H1 (cell line): ENCODE results near the gene KIF26B. TPM values are rescaled to one million over a fixed set of nuclear protein-coding genes. Genes with fewer than 3 reads are reported as not detected.

Source experiments
- CTCF ChIA-PET: fragments of 300-600 bp; sonication (Branson Sonifier 250); formaldehyde crosslinking; loops from one replicate; lab custom pipeline; 2021; ENCODE audit not compliant: partially characterized antibody; lab: Charles Lee
- POLR2A ChIA-PET: fragments of 300-600 bp; sonication (Branson Sonifier 250); formaldehyde crosslinking; loops from one replicate; lab custom pipeline; 2021; ENCODE audit warnings: inconsistent platforms; ENCODE audit not compliant: partially characterized antibody; lab: Charles Lee
- DNase-seq, 2 experiments: peaks; one replicate each; pipeline versions ENCODE4 v3.0.0 to v3.0.0-alpha.2; 2010 to 2022; ENCODE audit warnings: low spot score in 2 of 2, low read depth in 1 of 2, mixed read lengths in 1 of 2
- FAIRE-seq: peaks from 2 replicates; lab custom pipeline; 2011; peaks lifted over from hg19 to GRCh38; lab: Jason Lieb, UNC
- H2AFZ ChIP-seq: 2 replicates; pipeline ENCODE4 v1.8.1; 2012; ENCODE audit warnings: low read length, inconsistent platforms
- H2AK5ac ChIP-seq: 2 replicates; pipeline ENCODE4 v1.6.1; 2013; ENCODE audit warnings: low read depth, low read length
- H2BK120ac ChIP-seq: replicated peaks from 2 replicates; pipeline ENCODE3; 2013; ENCODE audit warnings: low read depth, low read length, inconsistent platforms
- H2BK12ac ChIP-seq: 2 replicates; pipeline ENCODE4 v1.6.1; 2013; ENCODE audit warnings: low read depth, low read length
- H2BK15ac ChIP-seq: 2 replicates; pipeline ENCODE4 v1.6.1; 2013; ENCODE audit warnings: low read length
- H2BK20ac ChIP-seq: 2 replicates; pipeline ENCODE4 v1.6.1; 2013; ENCODE audit warnings: low read length
- H2BK5ac ChIP-seq: 2 replicates; pipeline ENCODE4 v1.6.1; 2013; ENCODE audit warnings: low read depth, low read length
- H3K14ac ChIP-seq: 2 replicates; pipeline ENCODE4 v1.6.1; 2013; ENCODE audit warnings: inconsistent platforms; ENCODE audit not compliant: insufficient read length
- H3K18ac ChIP-seq: 2 replicates; pipeline ENCODE4 v1.6.1; 2013; ENCODE audit warnings: low read length; ENCODE audit errors: extremely low read depth
- H3K23ac ChIP-seq: 2 replicates; pipeline ENCODE4 v1.6.1; 2013; ENCODE audit warnings: inconsistent platforms; ENCODE audit not compliant: insufficient read length
- H3K23me2 ChIP-seq: 2 replicates; pipeline ENCODE4 v1.6.1; 2013; ENCODE audit warnings: low read depth, low read length
- H3K27ac ChIP-seq: 2 replicates; pipeline ENCODE4 v1.6.1; 2011; ENCODE audit warnings: low read depth, low read length, inconsistent platforms
- H3K27me3 ChIP-seq, 4 experiments: replicated peaks in 1 of 4; 1 replicate in 1 of 4; 2 replicates in 3 of 4; pipeline versions ENCODE4 v1.6.1 to v1.8.1; 2011 to 2013; ENCODE audit warnings: low read length in 3 of 4, mild to moderate bottlenecking in 3 of 4, inconsistent platforms in 2 of 4, mixed read lengths in 2 of 4, moderate library complexity in 1 of 4; ENCODE audit not compliant: control insufficient read depth in 3 of 4, insufficient read depth in 3 of 4; ENCODE audit errors: extremely low read depth in 1 of 4
- H3K36me3 ChIP-seq, 4 experiments: 2 replicates each; pipeline versions ENCODE4 v1.6.1 to v1.8.1; 2011 to 2013; ENCODE audit warnings: mild to moderate bottlenecking in 4 of 4, low read length in 3 of 4, moderate library complexity in 2 of 4, control low read depth in 1 of 4, inconsistent platforms in 1 of 4; ENCODE audit not compliant: insufficient read depth in 4 of 4, control insufficient read depth in 2 of 4
- H3K4ac ChIP-seq: replicated peaks from 2 replicates; pipeline ENCODE3; 2013; ENCODE audit warnings: low read length, low read depth, mixed read lengths, inconsistent platforms; ENCODE audit not compliant: insufficient read length
- H3K4me1 ChIP-seq, 4 experiments: replicated peaks in 1 of 4; 1 replicate in 1 of 4; 2 replicates in 3 of 4; pipeline versions ENCODE4 v1.6.1 to v1.8.1; 2011 to 2013; ENCODE audit warnings: low read length in 3 of 4, inconsistent platforms in 2 of 4, mixed read lengths in 1 of 4; ENCODE audit not compliant: insufficient read depth in 4 of 4, control insufficient read depth in 3 of 4
- H3K4me2 ChIP-seq, 2 experiments: 2 replicates each; pipeline versions ENCODE4 v1.6.1 to v1.8.1; 2011 to 2013; ENCODE audit warnings: low read depth in 2 of 2, low read length in 2 of 2, control low read depth in 1 of 2, inconsistent platforms in 1 of 2, mild to moderate bottlenecking in 1 of 2; ENCODE audit not compliant: insufficient read depth in 1 of 2
- H3K4me3 ChIP-seq, 4 experiments: fragments of 200-600, 300-600 bp in 1 of 4; sonication (generic), shearing (Covaris generic), sonication (Bioruptor Twin) in 1 of 4; 2 replicates each; pipeline versions ENCODE4 v1.5.1 to v1.8.1; 2011 to 2016; ENCODE audit warnings: low read length in 4 of 4, low read depth in 3 of 4, control low read depth in 2 of 4, inconsistent platforms in 2 of 4, mild to moderate bottlenecking in 2 of 4, mixed read lengths in 1 of 4, moderate library complexity in 1 of 4; ENCODE audit not compliant: insufficient read depth in 2 of 4; ENCODE audit errors: extremely low read depth in 1 of 4
- H3K56ac ChIP-seq: replicated peaks from 2 replicates; pipeline ENCODE3; 2013; ENCODE audit warnings: low read depth, mild to moderate bottlenecking, mixed read lengths, low read length, inconsistent platforms; ENCODE audit not compliant: insufficient read length
- H3K79me1 ChIP-seq: 2 replicates; pipeline ENCODE4 v1.6.1; 2013; ENCODE audit warnings: low read depth, low read length, control low read depth
- H3K79me2 ChIP-seq, 2 experiments: 2 replicates each; pipeline versions ENCODE4 v1.6.1 to v1.8.1; 2012 to 2013; ENCODE audit warnings: low read length in 2 of 2, mild to moderate bottlenecking in 2 of 2, inconsistent platforms in 1 of 2; ENCODE audit not compliant: insufficient read depth in 2 of 2, control insufficient read depth in 1 of 2
- H3K9ac ChIP-seq, 4 experiments: replicated peaks in 1 of 4; 1 replicate in 1 of 4; 2 replicates in 3 of 4; pipeline versions ENCODE4 v1.6.1 to v1.8.1; 2011 to 2013; ENCODE audit warnings: low read depth in 3 of 4, low read length in 3 of 4, control low read depth in 2 of 4, mild to moderate bottlenecking in 2 of 4, moderate library complexity in 2 of 4, inconsistent platforms in 1 of 4; ENCODE audit errors: extremely low read depth in 1 of 4
- H3K9me3 ChIP-seq, 2 experiments: 2 replicates each; pipeline versions ENCODE4 v1.6.1 to v1.8.1; 2012 to 2013; ENCODE audit warnings: mild to moderate bottlenecking in 2 of 2, moderate library complexity in 2 of 2, control low read depth in 1 of 2, inconsistent platforms in 1 of 2, low read depth in 1 of 2, low read length in 1 of 2, mixed read lengths in 1 of 2; ENCODE audit not compliant: insufficient read depth in 2 of 2
- H4K20me1 ChIP-seq, 2 experiments: replicated peaks in 1 of 2; 2 replicates each; pipeline versions ENCODE3 to v1.8.1; 2011 to 2013; ENCODE audit warnings: inconsistent platforms in 2 of 2, low read length in 2 of 2, mild to moderate bottlenecking in 1 of 2; ENCODE audit not compliant: insufficient read depth in 2 of 2, control insufficient read depth in 1 of 2
- H4K5ac ChIP-seq: 2 replicates; pipeline ENCODE4 v1.6.1; 2013; ENCODE audit warnings: low read length, low read depth, mixed read lengths, inconsistent platforms; ENCODE audit not compliant: insufficient read length
- H4K8ac ChIP-seq: 2 replicates; pipeline ENCODE4 v1.8.0; 2013; ENCODE audit warnings: mild to moderate bottlenecking, moderate library complexity, low read length, inconsistent platforms; ENCODE audit not compliant: insufficient read depth; ENCODE audit errors: extremely low read depth
- H4K91ac ChIP-seq: replicated peaks from 2 replicates; pipeline ENCODE3; 2013; ENCODE audit warnings: low read length, mixed read lengths, inconsistent platforms; ENCODE audit not compliant: insufficient read length
- BCL11A ChIP-seq, 2 experiments: IDR thresholded peaks; one replicate each; pipeline ENCODE4 v1.6.1; 2011; ENCODE audit warnings: low read depth in 2 of 2, low read length in 2 of 2, mild to moderate bottlenecking in 2 of 2
- CBX5 ChIP-seq: fragments of 300-800, 300-1000 bp; sonication (generic); IDR thresholded peaks from 2 replicates; pipeline ENCODE4 v1.7.1; 2016; ENCODE audit warnings: antibody characterized with exemption, low read length, low read depth
- EGR1 ChIP-seq: IDR thresholded peaks from 2 replicates; pipeline ENCODE4 v1.6.1; 2011; ENCODE audit warnings: low read depth, low read length, borderline replicate concordance
- EP300 ChIP-seq, 2 experiments: IDR thresholded peaks; 1 replicate in 1 of 2; 2 replicates in 1 of 2; pipeline ENCODE4 v1.6.1; 2011 to 2012; ENCODE audit warnings: low read depth in 2 of 2, low read length in 2 of 2, mild to moderate bottlenecking in 2 of 2, borderline replicate concordance in 1 of 2, inconsistent platforms in 1 of 2, moderate library complexity in 1 of 2
- KDM1A ChIP-seq: fragments of 200-600, 300-600 bp; sonication (generic); IDR thresholded peaks from 2 replicates; pipeline ENCODE4 v1.7.1; 2016; ENCODE audit warnings: mild to moderate bottlenecking, low read length, borderline replicate concordance
- NRF1 ChIP-seq: IDR thresholded peaks from 2 replicates; pipeline ENCODE4 v1.6.1; 2011; ENCODE audit warnings: mild to moderate bottlenecking, low read depth, low read length, improper control_type of control experiment
- SIN3A ChIP-seq, 2 experiments: IDR thresholded peaks in 1 of 2; conservative IDR thresholded peaks in 1 of 2; 2 replicates each; pipeline ENCODE4 v1.6.1; 2011 to 2012; ENCODE audit warnings: low read length in 2 of 2, improper control_type of control experiment in 1 of 2, low read depth in 1 of 2, mild to moderate bottlenecking in 1 of 2
- SP2 ChIP-seq: IDR thresholded peaks from 2 replicates; pipeline ENCODE4 v1.6.1; 2012; ENCODE audit warnings: mild to moderate bottlenecking, low read length, inconsistent platforms
- SUZ12 ChIP-seq: fragments of 200-600 bp; sonication (generic); IDR thresholded peaks from 2 replicates; pipeline ENCODE4 v1.6.1; 2012; ENCODE audit warnings: mild to moderate bottlenecking, inconsistent platforms, low read length, moderate library complexity, mixed read lengths
- TEAD4 ChIP-seq: IDR thresholded peaks from 2 replicates; pipeline ENCODE4 v1.6.1; 2012; ENCODE audit warnings: low read depth, low read length, inconsistent platforms, mixed read lengths
- WGBS, 2 experiments: shearing (Covaris generic) in 1 of 2; methylation state at CpG; one replicate each; pipeline versions ENCODE4 v1.1.6 to v1.1.7; 2013 to 2015; ENCODE audit warnings: low lambda C conversion rate in 2 of 2, mixed read lengths in 2 of 2, inconsistent platforms in 1 of 2, low coverage in 1 of 2, missing lambda C conversion rate in 1 of 2; ENCODE audit not compliant: insufficient replicate concordance in 2 of 2, insufficient coverage in 1 of 2, insufficient read length in 1 of 2; ENCODE audit errors: extremely low coverage in 1 of 2, missing lambda C conversion rate in 1 of 2; 5-methylcytosine and 5-hydroxymethylcytosine counted together
- polyA plus RNA-seq, 7 experiments: library from polyadenylated mRNA; depleted of rRNA in 3 of 7; stranded (reverse) in 5 of 7; unstranded in 2 of 7; fragments of >200 nt in 5 of 7; fragments of 200-250 nt in 2 of 7; gene quantifications; 1 replicate in 5 of 7; 2 replicates in 1 of 7; 4 replicates in 1 of 7; pipeline versions ENCODE4 v1.2.1 to v1.2.3, GENCODE V29; 2011 to 2013; ENCODE audit warnings: missing spikeins in 2 of 7, mixed read lengths in 2 of 7
- total RNA-seq: library from RNA; stranded (reverse); fragmentation: NEBNext Ultra II Directional; extraction: Animal tissue kit (Norgen Biotek cat#: 25700); gene quantifications from 2 replicates; pipeline ENCODE4 v1.2.1, GENCODE V29; 2021

The KIF26B gene
- total and polyA plus RNA-seq, 2 of the 8 experiments (the other 6 are each of a cell fraction or from before 2014, with no cell fraction given): 0.06 to 0.28 TPM

DNA sequence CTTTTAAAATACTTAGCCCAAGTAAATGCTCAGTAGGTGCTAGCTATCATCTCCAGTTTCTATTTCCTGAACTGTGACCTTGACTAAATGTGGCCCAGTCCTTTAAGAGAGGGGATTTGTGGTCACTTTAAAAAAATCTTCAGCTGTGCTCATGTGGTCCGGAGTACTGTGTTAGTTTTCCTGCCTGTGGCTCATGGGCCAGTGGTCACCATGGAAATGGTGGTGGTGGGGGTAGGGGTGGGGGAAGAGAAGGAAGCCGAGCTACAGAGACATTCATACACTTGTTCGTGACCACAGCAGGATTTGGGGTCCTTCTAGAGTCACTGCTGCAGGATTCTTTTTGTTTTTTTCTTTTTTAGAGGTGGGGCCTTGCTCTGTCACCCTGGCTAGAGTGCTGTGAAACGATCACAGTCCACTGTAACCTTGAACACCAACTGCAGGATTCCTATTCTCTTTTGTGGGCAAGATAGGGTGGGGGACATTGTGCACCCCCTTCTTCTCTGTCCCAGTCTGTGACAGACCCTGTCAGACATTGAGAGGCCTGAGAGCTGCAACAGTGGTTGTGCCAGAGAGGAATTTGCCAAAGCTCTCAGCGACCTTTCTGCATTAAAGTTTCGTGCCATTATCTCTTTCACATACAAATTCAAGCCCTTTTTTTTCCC, 25.8 kb downstream of the KIF26B start:
- no peak overlapping the region for H3K9ac ChIP-seq
- H2BK5ac ChIP-seq: no peak overlapping the region
- peak overlapping the region in 1 of 2 experiments; percentile 51; a peak in 1 of 4 replicates for H3K4me2 ChIP-seq
- H3K23ac ChIP-seq: no peak overlapping the region
- H2AK5ac ChIP-seq: no peak overlapping the region
- H3K9me3 ChIP-seq: no peaks in the 10 kb centered on the region
- no peak overlapping the region for H2BK120ac ChIP-seq
- no peak overlapping the region for H3K14ac ChIP-seq
- peak overlapping the region; percentile 10 for H4K5ac ChIP-seq
- H3K4ac ChIP-seq: no peak overlapping the region
- ChIA-PET CTCF (interaction anchor here (0.7 to 1.5 kb wide), 4 partner anchors 12 to 854 kb away, joined by 3 read pairs; no protein-coding TSS in a partner anchor), POLR2A (no interaction called here)
- H3K27me3 ChIP-seq: no peaks in the 10 kb centered on the region
- 0 out of 2 replicates have a peak overlapping the region, but pooled peaks have one; percentile 39 for H2BK12ac ChIP-seq
- H3K18ac ChIP-seq: no peak overlapping the region
- H3K79me1 ChIP-seq: no peaks in the 10 kb centered on the region
- WGBS, 2 experiments: 43% methylated on average over 5 of the region's 6 CpGs; no CpG with 5 or more reads in 1 of the 2 experiments
- H4K20me1 ChIP-seq: no peaks in the 10 kb centered on the region
- FAIRE-seq: no peak
- no peak overlapping the region for H3K4me3 ChIP-seq
- TF ChIP-seq NRF1 (no peak), EGR1 (no peak), BCL11A (IDR thresholded peaks at IDR 0.05; ENCODE audit: low read depth in 2 of 2, low read length in 2 of 2) (no peak), SP2 (no peak), CBX5 (no peak), SIN3A (conservative IDR thresholded peaks at IDR 0.05 in 1 of 2, IDR thresholded peaks at IDR 0.05 in 1 of 2; ENCODE audit: low read depth in 1 of 2, low read length in 2 of 2) (no peak), EP300 (IDR thresholded peaks at IDR 0.05; ENCODE audit: borderline replicate concordance in 1 of 2, low read depth in 2 of 2, low read length in 2 of 2) (no peak), KDM1A (no peak), TEAD4 (no peak), SUZ12 (no peak)
- H2BK15ac ChIP-seq: no peak overlapping the region
- no peak overlapping the region for H3K56ac ChIP-seq
- no peaks in the 10 kb centered on the region for H3K36me3 ChIP-seq
- no peak for DNase-seq
- H3K27ac ChIP-seq: no peak overlapping the region
- peak overlapping the region; percentile 34 for H4K91ac ChIP-seq
- H2BK20ac ChIP-seq: no peak overlapping the region
- H3K79me2 ChIP-seq: no peaks in the 10 kb centered on the region
- H2AFZ ChIP-seq: peak overlapping the region; percentile 98
- H3K23me2 ChIP-seq: no peaks in the 10 kb centered on the region
- no peak overlapping the region for H4K8ac ChIP-seq
- H3K4me1 ChIP-seq: peaks cover 5 to 7% (median 6%) of the 10 kb centered on the region in 4 experiments; a peak in 6 of 7 replicates
